ENCODE results near the gene RIPK4. TPM values are rescaled to one million over a fixed set of nuclear protein-coding genes. Genes with fewer than 3 reads are reported as not detected.

RIPK4 gene
- total RNA-seq, 1 donor from 2014 or later, result 11.3 TPM

- no peak overlapping the region for H3K27ac Mint-ChIP-seq (ENCODE audit: unreplicated experiment)
- H3K36me3 Mint-ChIP-seq (ENCODE audit: low read depth), result peaks cover 47% of the 10 kb centered on the region
- H3K4me3 Mint-ChIP-seq (ENCODE audit: unreplicated experiment), result no peak overlapping the region
- H3K4me1 Mint-ChIP-seq (ENCODE audit: low read depth), result no peaks in the 10 kb centered on the region
- DNase-seq (ENCODE audit: low spot score), result no peak
- H3K27me3 Mint-ChIP-seq (ENCODE audit: low read depth), result no peaks in the 10 kb centered on the region
- no peak for TF ChIP-seq CTCF (IDR thresholded peaks at IDR 0.05)
- peaks cover 17% of the 10 kb centered on the region for H3K9me3 Mint-ChIP-seq (ENCODE audit: low read depth)
Measured at GRCh38 chr21:41739936-41740335, 26.9 kb downstream of the RIPK4 start.

- H3K9me3 Mint-ChIP-seq (ENCODE audit: low read depth), result peaks cover 17% of the 10 kb centered on the region
- no peak overlapping the region for H3K4me3 Mint-ChIP-seq (ENCODE audit: unreplicated experiment)
- H3K4me1 Mint-ChIP-seq (ENCODE audit: low read depth), result no peaks in the 10 kb centered on the region
- H3K27ac Mint-ChIP-seq (ENCODE audit: unreplicated experiment), result no peak overlapping the region
- no peak for TF ChIP-seq CTCF (IDR thresholded peaks at IDR 0.05)
- DNase-seq (ENCODE audit: low spot score), result no peak
- peaks cover 43% of the 10 kb centered on the region for H3K36me3 Mint-ChIP-seq (ENCODE audit: low read depth)
- H3K27me3 Mint-ChIP-seq (ENCODE audit: low read depth), result no peaks in the 10 kb centered on the region
Measured at GRCh38 chr21:41739011-41739410, 27.8 kb downstream of the RIPK4 start.

- Mint-ChIP-seq H3K9me3 (ENCODE audit: low read depth) (peaks cover 21% of the 10 kb centered on the region), H3K27ac (ENCODE audit: unreplicated experiment) (no peak overlapping the region), H3K27me3 (ENCODE audit: low read depth) (peaks cover 2% of the 10 kb centered on the region), H3K36me3 (ENCODE audit: low read depth) (peaks cover 40% of the 10 kb centered on the region), H3K4me3 (ENCODE audit: unreplicated experiment) (no peak overlapping the region), H3K4me1 (ENCODE audit: low read depth) (no peaks in the 10 kb centered on the region)
- no peak for TF ChIP-seq CTCF (IDR thresholded peaks at IDR 0.05)
- no peak for DNase-seq (ENCODE audit: low spot score)
Measured at GRCh38 chr21:41737651-41738324, 29.1 kb downstream of the RIPK4 start.

GRCh38 chr21:41736423-41736822 is 30.4 kb downstream of the RIPK4 start:
- TF ChIP-seq CTCF (IDR thresholded peaks at IDR 0.05), result no peak
- H3K27ac Mint-ChIP-seq (ENCODE audit: unreplicated experiment), result no peak overlapping the region

GRCh38 chr21:41733951-41734689 is 32.7 kb downstream of the RIPK4 start:
- Mint-ChIP-seq H3K4me3 (ENCODE audit: unreplicated experiment) (no peak overlapping the region), H3K36me3 (ENCODE audit: low read depth) (peaks cover 26% of the 10 kb centered on the region), H3K27me3 (ENCODE audit: low read depth) (peaks cover 2% of the 10 kb centered on the region), H3K4me1 (ENCODE audit: low read depth) (peaks cover 3% of the 10 kb centered on the region), H3K9me3 (ENCODE audit: low read depth) (peaks cover 35% of the 10 kb centered on the region), H3K27ac (ENCODE audit: unreplicated experiment) (no peak overlapping the region)
- no peak for DNase-seq (ENCODE audit: low spot score)
- no peak for TF ChIP-seq CTCF (IDR thresholded peaks at IDR 0.05)

More at GRCh38 chr21:41736423-41736822, 30.4 kb downstream of the RIPK4 start:
- H3K27me3 Mint-ChIP-seq (ENCODE audit: low read depth), result peaks cover 2% of the 10 kb centered on the region
- H3K9me3 Mint-ChIP-seq (ENCODE audit: low read depth), result peaks cover 32% of the 10 kb centered on the region
- DNase-seq (ENCODE audit: low spot score), result no peak
- no peak overlapping the region for H3K4me3 Mint-ChIP-seq (ENCODE audit: unreplicated experiment)
- H3K4me1 Mint-ChIP-seq (ENCODE audit: low read depth), result no peaks in the 10 kb centered on the region
- H3K36me3 Mint-ChIP-seq (ENCODE audit: low read depth), result peaks cover 38% of the 10 kb centered on the region

Measured in chondrocyte (in vitro differentiated cells).